Spleen (tissue), 11 donors: Measurements from ENCODE around the gene PADI4. TPM values are rescaled to one million over a fixed set of nuclear protein-coding genes. Genes with fewer than 3 reads are reported as not detected.

Experiments used
- DNase-seq: peaks from one replicate; pipeline ENCODE4 v3.0.0-alpha.2; 2020
- H3K27ac ChIP-seq, 8 donors: fragments of 200-600 bp; sonication (generic) in 7 of 8; 1 replicate in 4 of 8; 2 replicates in 4 of 8; pipeline versions ENCODE4 v1.5.0 to v1.8.0; 2016 to 2021; ENCODE audit warnings: inconsistent platforms in 4 of 8, mild to moderate bottlenecking in 4 of 8, moderate library complexity in 1 of 8
- H3K27me3 ChIP-seq, 7 donors: fragments of 200-600 bp; sonication (generic) in 6 of 7; replicated peaks in 1 of 7; 1 replicate in 4 of 7; 2 replicates in 3 of 7; pipeline versions ENCODE4 v1.5.0 to v1.8.0; 2016 to 2021; ENCODE audit warnings: inconsistent platforms in 3 of 7, mild to moderate bottlenecking in 1 of 7
- H3K36me3 ChIP-seq, 6 donors: fragments of 200-600 bp; sonication (generic) in 5 of 6; 1 replicate in 4 of 6; 2 replicates in 2 of 6; pipeline versions ENCODE4 v1.5.0 to v1.8.0; 2016 to 2021; ENCODE audit warnings: inconsistent platforms in 2 of 6
- H3K4me1 ChIP-seq, 6 donors: fragments of 200-600 bp; sonication (generic) in 5 of 6; 1 replicate in 3 of 6; 2 replicates in 3 of 6; pipeline versions ENCODE4 v1.5.0 to v1.8.0; 2016 to 2021; ENCODE audit warnings: inconsistent platforms in 3 of 6
- H3K4me3 ChIP-seq, 8 donors: fragments of 200-600 bp; sonication (generic) in 7 of 8; 1 replicate in 4 of 8; 2 replicates in 4 of 8; pipeline versions ENCODE4 v1.5.0 to v1.8.0; 2016 to 2021; ENCODE audit warnings: inconsistent platforms in 4 of 8, mild to moderate bottlenecking in 4 of 8, moderate library complexity in 2 of 8
- H3K9me3 ChIP-seq, 8 donors: fragments of 200-600 bp; sonication (generic) in 7 of 8; 1 replicate in 4 of 8; 2 replicates in 4 of 8; pipeline versions ENCODE4 v1.5.0 to v1.8.0; 2016 to 2021; ENCODE audit warnings: inconsistent platforms in 4 of 8
- CTCF ChIP-seq, 11 experiments: fragments of 200-600 bp in 7 of 11; fragments of 450-650 bp in 4 of 11; sonication (generic) in 4 of 11; IDR thresholded peaks in 8 of 11; conservative IDR thresholded peaks in 3 of 11; 1 replicate in 7 of 11; 2 replicates in 4 of 11; pipeline versions ENCODE4 v1.4.0 to v1.8.0; 2016 to 2021; ENCODE audit warnings: antibody characterized with exemption in 11 of 11, inconsistent platforms in 4 of 11, mild to moderate bottlenecking in 1 of 11
- POLR2A ChIP-seq, 3 donors: fragments of 450-650 bp; IDR thresholded peaks; one replicate each; pipeline ENCODE4 v1.5.1; 2017; ENCODE audit warnings: antibody characterized with exemption in 3 of 3, mild to moderate bottlenecking in 1 of 3
- POLR2AphosphoS5 ChIP-seq, 3 donors: sonication (generic); formaldehyde crosslinking; IDR thresholded peaks; one replicate each; pipeline ENCODE4 v1.5.1; 2017; ENCODE audit warnings: antibody characterized with exemption in 3 of 3
- WGBS, 5 donors: extraction: QIAGEN DNeasy Blood & Tissue Kit in 3 of 5; methylation state at CpG; one replicate each; pipeline versions ENCODE4 v1.1.5 to v1.1.7; 2013 to 2018; 5-methylcytosine and 5-hydroxymethylcytosine counted together
- intact Hi-C: fragments of 100-400 bp; cut with DNase I; formaldehyde crosslinking; loops from one replicate; pipeline ENCODE4 v1.15.0; 2023; ENCODE audit warnings: low total_unique reads
- microRNA-seq, 3 donors: library from miRNA; unstranded; fragments of <30 nt; microRNA quantifications; one replicate each; pipeline versions ENCODE4 to v1.1.0, GENCODE V29; 2019 to 2020
- polyA plus RNA-seq, 3 donors: library from polyadenylated mRNA; stranded (reverse); fragments of 200-250 nt; gene quantifications; one replicate each; pipeline ENCODE4 v1.2.1, GENCODE V29; 2013
- small RNA-seq, 4 donors: library from RNA; depleted of rRNA; stranded (forward); fragments of <200 nt; gene quantifications; one replicate each; pipeline ENCODE3, GENCODE V24; 2016
- total RNA-seq, 7 donors: library from RNA; depleted of rRNA in 3 of 7; stranded (reverse); fragments of >200 nt in 3 of 7; fragmentation: NEBNext Ultra II Directional in 4 of 7; extraction: Animal tissue kit (Norgen Biotek cat#: 25700) in 4 of 7; gene quantifications; one replicate each; pipeline versions ENCODE4 v1.1.0 to v1.2.1, GENCODE V29; 2016 to 2021
- donor health status: healthy with polysubstance abuse.
- donor health status: DM: no; HTN: no; CAD: no; lungs with moderate emphysema.
- donor health status: DM: no; HTN: no; CAD: no.
- donor health status: Bipolar disorder and iron deficiency.
- donor health status: healthy.
- donor health status: DM: no; HTN: no; CAD: no.
- donor health status: DM: yes; HTN: yes; CAD: no.

PADI4 gene
- total and polyA plus RNA-seq, 10 donors, result 5.1 to 122 (median 19.8) TPM

- no peaks in the 10 kb centered on the region for H3K27me3 ChIP-seq
- no peak for TF ChIP-seq POLR2A (IDR thresholded peaks at IDR 0.05)
- TF ChIP-seq CTCF (IDR thresholded peaks at IDR 0.05 in 8 of 11, conservative IDR thresholded peaks at IDR 0.05 in 3 of 11), result no peak
- peak in 1 of 3 donors; percentile 52 for TF ChIP-seq POLR2AphosphoS5 (IDR thresholded peaks at IDR 0.05)
- H3K27ac ChIP-seq, result no peak overlapping the region
- no peaks in the 10 kb centered on the region for H3K4me1 ChIP-seq
- H3K4me3 ChIP-seq, result no peak overlapping the region
- DNase-seq, result no peak
- intact Hi-C loops, result no loop called here
- no peaks in the 10 kb centered on the region for H3K9me3 ChIP-seq
- peaks cover 4 to 82% (median 76%) of the 10 kb centered on the region in 6 donors for H3K36me3 ChIP-seq
- WGBS, 5 donors, result 88 to 98% (median 97%) methylated on average over 4 to 10 of the region's 10 CpGs
Measured at GRCh38 chr1:17409391-17409811, 101.4 kb downstream of the PADI4 start.

GRCh38 chr1:17412093-17412870 is 104.3 kb downstream of the PADI4 start:
- no peaks in the 10 kb centered on the region for H3K9me3 ChIP-seq
- H3K36me3 ChIP-seq, result peaks cover 4 to 100% (median 99%) of the 10 kb centered on the region in 6 donors
- DNase-seq, result no peak
- no peaks in the 10 kb centered on the region for H3K27me3 ChIP-seq
- 88 to 96% (median 90%) methylated on average over 16 of the region's 16 CpGs for WGBS, 5 donors
- no peaks in the 10 kb centered on the region for H3K4me1 ChIP-seq
- H3K4me3 ChIP-seq, result no peak overlapping the region
- H3K27ac ChIP-seq, result no peak overlapping the region
- TF ChIP-seq POLR2A (IDR thresholded peaks at IDR 0.05) (no peak), POLR2AphosphoS5 (IDR thresholded peaks at IDR 0.05) (peak in 2 of 3 donors; percentile 18 to 27)
- intact Hi-C loops, result no loop called here

Small RNA genes within 50 kb of the gene (microRNA-seq; reads per million reads assigned to microRNA genes)
- 0 reads per million in 3 donors for gene MIR3972

Small RNA genes within 50 kb of the gene (small RNA-seq; reads per million reads assigned to genes)
- gene MIR3972, result 0 reads per million in 4 donors

Other genes starting within 250 kb of the PADI4 start
- 10 to 100 TPM in 5 of 7 donors, 1 to 10 TPM in 2; 8.7 to 63.6 (median 30.7) TPM for gene PADI2, start 188.7 kb upstream of the PADI4 start, total RNA-seq
- 1 to 10 TPM in 2 of 3 donors, under 1 TPM in 1; 0.50 to 3.5 (median 3.3) TPM for gene PADI2, start 188.7 kb upstream of the PADI4 start, polyA plus RNA-seq
- gene PADI1, start 103.1 kb upstream of the PADI4 start, total RNA-seq, result under 1 TPM in 3 of 7 donors, not detected in 4; 0.32 to 0.76 (median 0.46) TPM
- gene PADI1, start 103.1 kb upstream of the PADI4 start, polyA plus RNA-seq, result under 1 TPM; 0.03 to 0.29 (median 0.09) TPM
- not detected for gene PADI3, start 59.1 kb upstream of the PADI4 start, total RNA-seq
- not detected for gene PADI3, start 59.1 kb upstream of the PADI4 start, polyA plus RNA-seq
- gene PADI6, start 64.0 kb downstream of the PADI4 start, total RNA-seq, result under 1 TPM in 1 of 7 donors, not detected in 6; 0.14 TPM
- gene PADI6, start 64.0 kb downstream of the PADI4 start, polyA plus RNA-seq, result not detected
- gene RCC2, start 131.5 kb downstream of the PADI4 start, total RNA-seq, result 10 to 100 TPM; 54.2 to 69.1 (median 62.2) TPM
- 10 to 100 TPM; 46.2 to 52.5 (median 51.9) TPM for gene RCC2, start 131.5 kb downstream of the PADI4 start, polyA plus RNA-seq
- gene ARHGEF10L, start 231.5 kb downstream of the PADI4 start, total RNA-seq, result 10 to 100 TPM; 12.4 to 40.9 (median 23.6) TPM
- 10 to 100 TPM in 2 of 3 donors, 1 to 10 TPM in 1; 10.0 to 24.2 (median 12.5) TPM for gene ARHGEF10L, start 231.5 kb downstream of the PADI4 start, polyA plus RNA-seq